NCI-H226 (cell line): Measurements from ENCODE around the gene ISL2.
A peak's percentile ranks its signal among the peaks of the same experiment; 100 is the strongest.
"Not testable (repeated sequence)": the region's sequence is repeated elsewhere in the genome, so short reads cannot be mapped to it uniquely, and the experiment has no call there.

Experiments
- DNase-seq: peaks from one replicate; pipeline ENCODE4 v3.0.0-alpha.2; 2015

The ISL2 gene

DNA sequence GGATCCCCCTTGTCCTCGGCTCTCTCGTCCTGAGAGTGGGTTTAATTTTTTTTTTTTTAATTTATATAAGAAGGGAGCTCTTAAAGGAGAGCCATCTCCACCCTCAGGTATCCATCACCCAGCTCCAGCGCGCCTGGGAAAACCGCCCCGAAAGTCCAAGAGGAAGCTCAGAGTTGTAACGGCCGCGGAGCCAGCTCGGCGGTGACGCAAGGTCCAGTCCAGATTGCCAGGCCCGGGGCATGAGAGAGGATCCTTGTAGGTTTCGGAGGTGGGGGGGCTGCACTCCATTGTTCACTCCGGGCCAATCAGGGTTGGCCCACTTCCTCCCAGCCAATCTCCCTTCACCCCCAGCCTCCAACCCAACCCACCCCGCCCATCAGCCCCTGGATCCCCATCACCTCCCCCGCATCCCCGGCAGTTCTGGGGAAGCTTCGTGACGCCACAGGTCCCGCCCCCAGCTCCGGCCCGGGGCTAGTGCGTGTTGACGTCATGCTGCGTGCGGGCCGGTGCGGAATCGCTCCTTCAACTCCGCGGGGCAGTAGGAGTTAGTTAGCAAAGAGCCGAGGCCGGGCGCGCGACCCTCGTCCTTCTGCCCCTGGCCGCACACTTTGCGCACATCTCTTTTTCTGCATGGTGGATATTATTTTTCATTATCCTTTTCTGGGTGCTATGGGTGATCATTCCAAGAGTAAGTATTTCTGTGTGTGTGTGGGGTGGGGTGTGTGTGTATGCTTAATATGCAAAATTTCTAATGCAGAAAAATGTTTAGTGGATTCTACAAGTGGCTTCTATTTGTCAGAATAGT is at the start of gene ISL2:
TSS of gene ISL2 (plus strand) at position 520 of the 805 bp plus-strand sequence. CDS start at position 631, 111 bp downstream.
- peak; percentile 91 for DNase-seq

DNA sequence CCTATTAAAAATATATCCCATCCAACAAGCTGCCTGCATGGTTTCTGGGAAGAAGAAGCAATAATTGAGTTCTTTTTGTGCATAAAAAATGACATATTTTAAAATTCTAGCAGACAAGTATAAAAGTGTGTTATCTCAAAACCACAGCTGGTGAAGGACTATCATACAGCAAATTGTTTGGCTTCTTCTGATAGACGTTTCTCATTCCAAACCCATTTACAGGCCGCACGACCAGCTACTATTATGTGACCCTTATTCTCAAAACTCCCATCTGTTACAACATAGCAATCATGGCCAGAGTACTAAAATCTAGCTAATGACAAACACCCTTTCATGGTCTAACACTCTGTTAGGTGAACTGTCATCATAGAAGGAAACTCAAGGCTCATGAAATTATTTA is 47.0 kb upstream of the ISL2 start:
- no peak for DNase-seq

DNA sequence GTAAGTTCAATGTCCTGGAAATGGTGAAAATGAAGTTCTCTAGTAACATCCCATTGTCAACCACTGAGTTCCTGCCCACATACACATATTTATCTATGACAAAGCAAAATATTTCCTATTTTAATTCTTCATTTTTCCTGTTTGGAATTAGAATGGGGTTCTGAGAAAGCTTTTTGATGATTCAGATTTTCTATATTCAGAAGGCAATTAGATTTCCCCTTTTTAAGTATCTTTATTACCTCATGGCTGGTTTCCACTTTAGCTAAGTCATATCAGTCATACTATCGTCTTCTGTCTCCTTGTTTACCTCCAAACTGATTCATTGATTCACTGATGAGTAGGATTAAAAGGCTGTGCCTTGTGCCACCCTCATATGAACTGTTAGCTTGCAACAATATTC is 43.2 kb upstream of the ISL2 start:
- DNase-seq: no peak

DNA sequence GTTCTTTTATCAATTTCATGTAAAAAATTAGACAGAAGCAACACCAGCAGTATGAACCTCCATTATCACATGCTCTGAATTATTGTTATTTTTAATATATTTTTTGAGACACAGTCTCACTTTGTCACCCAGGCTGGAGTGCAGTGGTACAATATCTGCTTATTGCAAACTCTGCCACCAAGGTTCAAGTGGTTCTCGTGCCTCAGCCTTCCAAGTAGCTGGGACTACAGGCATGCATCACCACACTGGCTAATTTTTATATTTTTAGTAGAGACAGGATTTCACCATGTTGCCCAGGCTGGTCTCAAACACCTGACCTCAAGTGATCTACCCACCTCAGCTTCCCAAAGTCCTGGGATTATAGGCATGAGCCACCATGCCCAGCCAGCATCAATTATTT is 42.1 kb upstream of the ISL2 start:
- DNase-seq: not testable (repeated sequence)

DNA sequence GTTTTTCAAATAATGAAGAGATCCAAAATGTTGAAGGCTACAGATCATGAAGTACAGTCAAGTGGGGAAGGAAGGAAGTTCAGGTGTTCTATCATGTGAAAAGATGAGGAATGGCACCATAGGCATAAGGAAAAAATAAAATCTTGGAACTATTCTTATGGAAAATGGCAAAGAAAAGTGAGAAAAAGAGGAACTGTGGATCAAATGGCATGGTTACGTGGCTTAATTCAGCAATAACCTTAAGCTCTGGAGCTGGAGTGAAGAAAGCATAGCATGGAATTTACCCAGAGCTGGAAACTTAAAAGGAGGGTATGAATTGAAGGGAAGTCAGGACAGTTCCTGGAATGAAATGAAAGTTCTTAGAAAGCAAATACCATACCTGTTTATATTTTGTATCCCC is 39.7 kb upstream of the ISL2 start:
- no peak for DNase-seq

DNA sequence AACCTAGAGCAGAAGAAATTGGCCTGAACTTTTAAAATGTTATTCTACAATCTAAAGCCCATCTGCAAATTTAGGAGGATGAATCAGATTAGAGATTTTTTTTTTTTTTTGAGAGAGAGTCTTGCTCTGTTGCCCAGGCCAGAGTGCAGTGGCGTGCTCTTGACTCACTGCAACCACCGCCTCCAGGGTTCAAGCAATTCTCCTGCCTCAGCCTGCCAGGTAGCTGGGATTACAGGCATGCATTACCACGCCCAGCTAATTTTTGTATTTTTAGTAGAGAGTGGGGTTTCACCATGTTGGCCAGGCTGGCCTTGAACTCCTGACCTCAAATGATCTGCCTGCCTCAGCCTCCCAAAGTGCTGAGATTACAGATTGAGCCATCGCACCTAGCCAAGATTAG is 38.6 kb upstream of the ISL2 start:
- DNase-seq: not testable (repeated sequence)

DNA sequence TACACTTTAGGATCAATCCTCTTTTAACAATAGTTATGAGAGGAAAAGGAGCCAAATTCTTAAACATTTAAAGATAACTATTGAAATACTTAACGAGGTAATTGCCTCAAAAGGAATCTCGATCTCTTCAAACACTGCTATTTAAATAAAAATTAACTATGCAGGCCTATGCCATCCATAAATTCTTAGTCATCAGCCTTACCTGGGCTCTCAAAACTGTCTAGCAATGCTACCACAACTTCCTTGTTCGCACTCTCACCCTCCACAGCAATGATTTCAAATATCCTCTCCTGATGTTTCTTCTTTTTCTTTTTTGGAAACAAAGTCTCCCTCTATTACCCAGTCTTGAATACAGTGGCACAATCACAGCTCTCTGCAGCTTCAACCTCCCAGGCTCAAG is 37.6 kb upstream of the ISL2 start:
- DNase-seq: no peak

DNA sequence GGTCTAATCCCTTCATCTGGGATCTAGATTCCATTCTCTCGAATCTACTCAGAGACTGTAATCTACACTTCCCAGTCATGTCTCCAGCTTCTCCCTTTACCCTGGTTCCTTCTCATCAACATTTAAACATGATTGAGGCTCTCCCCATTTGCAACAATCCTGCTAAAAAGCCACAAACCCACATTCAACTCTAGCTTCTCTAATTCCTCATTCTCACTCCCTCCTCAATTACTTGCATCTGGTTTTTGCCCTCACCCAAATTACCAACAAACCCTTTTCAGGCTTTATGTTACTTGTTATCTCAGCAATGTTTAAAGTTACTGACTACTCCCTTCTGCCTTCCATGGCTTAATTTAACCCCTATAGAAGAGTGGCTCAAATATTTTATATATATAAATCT is 36.8 kb upstream of the ISL2 start:
- no peak for DNase-seq

DNA sequence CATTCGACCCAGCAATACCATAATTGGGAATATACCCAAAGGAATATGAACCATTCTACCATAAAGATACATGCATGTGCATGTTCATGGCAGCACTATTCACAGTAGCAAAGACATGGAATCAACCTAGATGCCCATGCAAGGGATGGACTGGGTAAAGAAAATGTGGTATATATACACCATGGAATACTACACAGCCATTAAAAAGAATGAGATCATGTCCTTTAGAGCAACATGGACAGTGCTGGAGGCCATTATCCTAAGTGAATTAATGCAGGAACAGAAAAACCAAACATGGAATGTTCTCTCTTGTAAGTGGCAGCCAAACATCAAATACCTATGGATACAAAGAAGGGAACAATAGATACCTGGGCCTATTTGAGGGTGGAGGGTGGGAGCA is 32.7 kb upstream of the ISL2 start:
- DNase-seq: no peak

DNA sequence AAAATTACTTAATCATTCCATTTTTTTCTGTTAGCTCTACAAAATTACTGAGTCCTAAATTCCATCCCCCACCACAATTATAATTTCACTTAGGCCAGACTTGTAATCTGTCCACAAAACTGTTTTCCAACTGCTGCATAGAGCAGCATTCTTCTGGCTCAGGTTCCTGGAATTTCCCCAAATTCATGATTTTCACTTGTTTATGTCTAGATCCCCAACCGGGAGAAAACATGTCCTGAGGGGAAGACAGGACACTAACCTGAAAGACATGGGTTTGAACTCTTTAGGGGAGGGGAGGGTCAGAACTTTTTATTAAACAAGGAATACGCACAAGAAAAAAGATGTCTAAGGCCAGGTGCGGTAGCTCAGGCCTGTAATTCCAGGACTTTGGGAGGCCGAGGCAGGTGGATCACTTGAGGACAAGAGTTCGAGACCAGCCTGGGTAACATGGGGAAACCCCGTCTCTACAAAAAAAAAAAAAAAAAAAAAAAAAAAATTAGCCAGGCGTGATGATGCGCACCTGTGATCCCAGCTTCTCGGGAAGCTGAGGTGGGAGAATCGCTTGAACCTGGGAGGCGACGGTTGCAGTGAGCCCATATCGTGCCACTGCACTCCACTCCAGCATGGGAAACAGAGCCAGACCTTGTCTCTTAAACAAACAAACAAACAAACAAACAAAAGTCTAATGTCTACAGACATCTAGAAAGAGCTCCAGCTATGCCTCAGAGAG is 26.8 kb upstream of the ISL2 start:
- DNase-seq: peak; percentile 21

DNA sequence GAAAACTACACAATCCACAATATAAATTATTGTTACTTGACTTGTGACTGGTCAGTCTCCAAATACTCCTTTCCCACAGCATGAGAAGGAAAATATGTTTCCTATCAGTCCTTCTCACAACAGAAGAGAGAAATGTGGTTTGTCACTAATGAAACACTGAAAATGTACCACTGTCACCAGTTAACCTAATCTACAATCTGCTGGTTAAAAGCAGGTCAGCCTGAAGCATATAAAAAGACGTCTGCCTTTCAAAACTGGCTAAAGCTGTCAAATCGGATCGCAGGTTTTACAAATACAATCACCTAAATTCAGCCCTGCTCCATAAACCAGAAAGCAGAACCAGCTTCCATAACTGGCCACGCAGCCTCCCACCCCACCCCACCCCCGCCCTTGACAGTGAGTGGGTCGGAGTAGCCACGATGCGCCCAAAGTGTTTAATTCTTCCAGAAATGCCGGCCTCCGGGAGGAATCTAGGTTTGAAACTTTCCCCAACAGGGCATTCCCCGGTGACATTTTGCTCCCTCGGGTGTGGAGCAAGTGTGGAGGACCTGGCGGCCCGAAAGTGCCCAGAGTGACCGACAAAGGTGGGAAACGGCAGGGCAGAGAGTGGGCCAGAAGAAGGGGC is 26.0 kb upstream of the ISL2 start:
- DNase-seq: no peak

DNA sequence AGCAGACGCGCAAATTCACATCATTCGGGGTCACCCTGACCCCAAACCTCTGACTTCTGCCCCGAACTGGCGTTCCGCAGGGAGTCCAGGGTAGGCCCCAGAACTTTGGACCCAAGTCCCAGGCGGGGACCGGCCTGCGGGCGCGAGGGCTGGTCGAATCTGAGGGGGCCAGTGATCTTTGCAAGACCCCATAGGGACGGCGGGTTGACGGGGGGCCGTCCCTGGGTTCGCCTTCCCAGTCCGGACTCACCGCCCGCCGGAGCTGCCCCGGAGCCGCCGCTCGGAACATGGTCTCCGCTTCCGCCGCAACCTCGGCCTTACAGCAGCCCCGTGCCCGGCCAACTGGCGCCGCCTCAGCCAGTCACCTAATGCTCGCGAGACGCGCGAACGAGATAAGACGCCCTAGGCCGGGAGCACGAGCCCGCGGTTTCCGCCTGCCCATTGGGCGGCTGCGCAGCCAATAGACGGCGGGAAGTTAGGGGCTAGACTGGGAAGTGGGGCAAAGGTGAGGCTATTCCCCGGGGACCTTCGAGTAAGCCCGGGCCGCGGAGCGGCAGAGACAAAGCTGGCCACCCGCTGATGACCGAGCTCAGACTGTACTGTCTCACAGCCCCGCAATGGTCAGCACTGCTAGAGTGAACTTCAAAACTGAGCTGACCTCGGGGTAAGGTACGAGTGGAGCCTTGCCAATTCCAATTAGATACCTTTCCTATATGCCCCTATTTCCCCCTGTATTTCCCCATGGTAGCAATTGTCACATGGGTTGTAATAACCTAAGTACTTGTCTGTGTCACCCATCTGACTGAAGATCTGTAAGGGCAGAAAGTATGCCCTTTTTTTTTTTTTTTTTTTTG is 25.2 kb upstream of the ISL2 start, which contains the start of gene ETFA:
TSS of gene ETFA (minus strand) at position 370 of the 854 bp plus-strand sequence. CDS start at position 289, 81 bp downstream.
- DNase-seq: peak; percentile 99

DNA sequence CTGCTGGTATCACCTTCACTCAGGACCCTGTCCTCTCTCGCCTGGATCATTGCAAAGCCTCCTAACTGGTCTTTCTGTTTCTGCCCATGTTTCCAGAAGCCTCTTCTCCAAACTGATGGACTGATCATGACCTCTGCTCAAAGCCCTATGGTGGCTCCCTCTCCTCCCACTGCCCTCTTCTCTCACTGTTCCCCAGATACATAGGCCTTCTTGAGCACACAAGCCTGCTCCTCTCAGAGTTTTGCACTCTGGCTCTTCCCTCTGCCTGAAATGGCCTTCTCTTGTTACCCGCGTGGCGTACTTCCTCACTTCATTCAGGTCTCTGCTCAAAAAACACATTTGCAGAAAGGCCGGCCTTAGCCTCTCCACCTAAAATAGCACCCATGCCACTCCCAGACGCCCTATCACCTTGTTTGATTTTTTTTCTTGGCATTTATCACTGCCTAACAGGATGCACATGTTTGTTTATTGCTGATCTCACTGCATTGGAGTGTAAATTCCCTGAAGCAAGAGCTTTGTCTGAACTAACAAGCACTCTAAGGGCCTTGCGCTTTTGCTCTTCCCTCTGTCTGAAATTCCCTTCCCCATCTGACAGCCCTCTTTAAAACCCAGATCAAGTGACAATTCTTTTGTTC is 23.9 kb upstream of the ISL2 start:
- peak; percentile 73 for DNase-seq

DNA sequence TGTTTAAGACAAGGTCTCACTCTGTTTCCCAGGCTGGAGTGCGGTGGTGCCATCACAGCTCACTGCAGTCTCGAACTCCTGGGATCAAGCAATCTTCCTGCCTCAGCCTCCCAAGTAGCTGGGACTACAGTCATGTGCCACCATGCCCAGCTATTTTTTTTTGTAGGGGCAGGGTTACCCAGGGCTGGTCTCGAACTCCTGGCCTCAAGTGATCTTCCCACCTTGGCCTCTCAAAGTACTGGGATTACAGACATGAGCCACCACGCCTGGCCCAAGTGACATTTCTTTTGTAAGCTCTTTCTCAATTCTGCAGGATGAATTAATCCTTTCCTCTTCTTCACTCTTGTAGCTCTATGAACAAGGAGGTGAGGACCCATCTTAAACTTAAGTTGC is 23.4 kb upstream of the ISL2 start:
- not testable (repeated sequence) for DNase-seq

DNA sequence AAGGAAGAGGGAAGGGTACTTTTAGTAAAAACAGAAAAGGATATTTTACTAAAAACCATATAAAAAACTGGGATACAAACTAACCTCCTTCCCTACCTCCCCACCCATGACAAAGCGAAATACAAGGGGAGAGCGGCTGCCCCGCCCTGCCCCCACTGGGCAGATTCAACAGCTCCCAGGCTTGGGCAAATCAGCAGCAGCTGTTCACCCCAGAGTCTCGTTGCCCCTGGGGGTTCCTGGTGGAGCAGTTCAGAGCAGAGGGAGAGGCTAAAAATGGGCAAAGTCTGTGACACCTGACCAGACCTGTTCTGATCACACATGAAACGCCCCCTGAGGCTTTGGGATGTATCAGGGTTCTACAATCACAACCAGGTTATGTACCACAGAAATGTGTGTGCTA is 22.8 kb upstream of the ISL2 start:
- DNase-seq: no peak

DNA sequence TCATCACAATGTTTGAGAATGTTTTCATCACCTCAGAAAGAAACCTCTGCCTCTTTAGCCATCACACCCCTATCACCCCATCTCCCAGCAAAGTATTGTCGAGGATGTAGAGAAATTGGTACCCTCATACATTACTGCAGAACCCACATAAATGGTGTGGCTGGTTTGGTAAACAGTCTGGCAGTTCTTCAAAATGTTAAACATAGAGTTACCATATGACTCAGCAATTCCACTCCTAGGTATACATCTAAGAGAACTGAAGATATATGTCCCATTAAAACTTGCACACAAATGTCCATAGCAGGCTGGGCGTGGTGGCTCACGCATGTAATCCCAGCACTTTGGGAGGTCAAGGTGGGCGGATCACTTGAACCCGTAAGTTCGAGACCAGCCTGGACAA is 16.6 kb upstream of the ISL2 start:
- DNase-seq: no peak

DNA sequence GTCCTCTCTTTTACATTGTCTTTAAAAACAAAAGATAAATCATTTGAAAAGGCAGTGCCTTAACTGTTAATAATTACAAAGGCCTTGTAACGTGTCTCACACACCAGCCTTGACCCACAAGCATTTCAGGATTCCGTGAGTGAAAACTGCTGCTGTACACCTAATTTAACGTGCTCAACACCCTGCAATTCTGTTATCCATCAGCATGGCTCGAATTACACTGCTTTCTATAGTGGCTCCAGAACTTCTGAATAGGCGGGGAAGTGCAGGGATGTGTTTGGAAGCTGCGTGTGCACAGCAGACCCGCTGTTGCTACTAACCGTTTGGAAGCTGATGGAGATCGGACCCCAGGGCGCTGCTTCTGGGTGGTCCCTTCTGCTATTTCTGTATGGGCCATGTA is 15.4 kb upstream of the ISL2 start:
- DNase-seq: no peak

DNA sequence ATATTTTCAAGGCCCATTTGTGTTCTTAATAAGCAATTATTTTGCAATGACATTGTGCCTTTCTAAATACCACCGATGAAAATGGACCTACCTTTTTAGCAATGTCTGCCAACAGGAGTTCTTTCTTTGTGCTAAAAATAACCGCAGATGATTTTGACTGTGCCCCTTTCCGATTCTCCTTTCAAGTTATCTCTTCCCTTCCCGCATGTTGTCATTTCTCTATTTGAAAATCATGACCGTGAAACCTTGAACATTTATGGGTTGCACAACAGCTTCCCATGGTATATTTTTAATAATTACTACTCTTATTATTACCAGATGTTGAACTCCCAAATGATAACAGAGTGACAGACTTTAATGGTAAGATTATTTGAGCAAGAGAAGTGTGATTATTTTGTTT is 15.0 kb upstream of the ISL2 start:
- no peak for DNase-seq

DNA sequence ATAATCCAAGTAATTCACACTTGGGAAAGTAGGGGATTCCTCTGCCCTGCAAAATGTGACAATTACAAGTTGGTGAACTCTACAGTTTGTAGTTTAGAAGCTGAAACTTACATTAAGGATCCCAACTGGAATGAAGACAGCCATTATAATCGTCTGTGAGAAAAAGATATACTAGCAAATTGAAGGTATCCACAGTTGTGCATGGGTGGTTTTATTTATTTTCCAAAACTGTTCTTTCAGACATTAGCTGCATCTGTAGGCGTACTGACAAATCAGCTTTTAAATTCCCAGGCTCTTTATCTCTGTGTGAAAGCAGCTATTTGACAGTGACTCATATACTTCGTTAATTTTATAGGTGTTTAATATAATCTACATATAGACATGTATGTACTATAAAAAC is 12.5 kb upstream of the ISL2 start:
- DNase-seq: peak; percentile 41

DNA sequence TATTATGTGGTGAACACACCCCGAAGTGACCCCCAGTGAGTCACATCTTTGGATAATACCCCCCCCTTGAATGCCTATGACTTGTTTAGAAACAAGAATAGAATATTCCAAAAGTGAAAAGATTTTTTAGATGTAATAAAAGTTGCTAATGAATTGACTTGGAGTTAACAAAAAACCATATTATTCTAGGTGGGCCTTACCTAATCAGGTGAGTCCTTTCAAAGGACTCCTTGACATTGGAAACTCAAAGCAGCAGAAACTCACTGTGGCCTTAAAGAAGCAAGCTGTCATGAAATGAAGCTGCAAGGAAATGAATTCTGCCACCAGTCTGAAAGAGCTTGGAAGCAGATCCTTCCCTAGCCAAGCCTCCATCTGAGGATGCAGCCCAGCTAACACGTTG is 10.9 kb upstream of the ISL2 start:
- no peak for DNase-seq

DNA sequence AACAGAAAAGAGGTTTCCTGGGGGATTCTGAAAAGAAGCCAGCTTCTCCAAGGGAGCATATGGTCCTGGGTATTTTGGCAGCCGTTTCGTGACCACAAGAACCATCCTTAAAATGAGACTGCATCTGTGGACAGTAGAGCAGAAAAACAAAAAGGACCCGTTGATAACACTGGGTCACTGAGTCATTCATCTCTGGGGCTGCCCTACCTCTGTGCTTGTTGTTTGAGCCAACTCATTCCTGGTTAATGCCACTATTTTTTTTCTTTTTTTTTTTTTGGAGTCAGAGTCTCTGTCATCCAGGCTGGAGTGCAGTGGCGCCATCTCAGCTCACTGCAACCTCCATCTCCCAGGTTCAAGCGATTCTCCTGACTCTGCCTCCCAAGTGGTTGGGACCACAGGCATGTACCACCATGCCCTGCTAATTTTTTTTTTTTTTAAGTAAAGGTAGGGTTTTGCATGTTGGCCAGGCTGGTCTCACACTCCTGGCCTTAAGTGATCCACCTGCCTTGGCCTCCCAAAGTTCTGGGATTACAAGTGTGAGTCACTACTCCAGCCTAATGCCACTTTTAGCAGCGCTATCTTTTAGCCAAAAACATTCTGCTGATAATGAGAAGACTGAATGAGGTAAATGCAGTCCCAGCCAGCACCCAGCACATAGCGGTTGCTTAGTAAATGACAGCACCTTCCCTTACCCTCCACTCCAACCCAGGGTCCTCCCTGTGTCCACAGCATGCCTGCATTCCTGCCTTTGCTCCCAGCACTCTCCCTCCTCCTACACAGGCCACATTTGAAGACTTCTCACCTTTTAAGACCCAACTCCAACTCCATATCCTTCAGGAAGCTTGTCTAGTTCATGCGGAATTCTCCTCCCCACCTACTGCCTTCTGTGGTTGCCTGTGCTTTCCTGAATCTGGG is 9.1 kb upstream of the ISL2 start:
- peak; percentile 65 for DNase-seq
